Hematopoietic multipotent progenitor cell treated with erythropoietin and hydrocortisone succinate and interleukin-3 and kit ligand, for 6 days (in vitro differentiated cells): Measurements from ENCODE around the gene IGSF21.

Experiments
- DNase-seq: peaks from one replicate; pipeline ENCODE4 v3.0.0-alpha.2; 2015

IGSF21 gene

DNA sequence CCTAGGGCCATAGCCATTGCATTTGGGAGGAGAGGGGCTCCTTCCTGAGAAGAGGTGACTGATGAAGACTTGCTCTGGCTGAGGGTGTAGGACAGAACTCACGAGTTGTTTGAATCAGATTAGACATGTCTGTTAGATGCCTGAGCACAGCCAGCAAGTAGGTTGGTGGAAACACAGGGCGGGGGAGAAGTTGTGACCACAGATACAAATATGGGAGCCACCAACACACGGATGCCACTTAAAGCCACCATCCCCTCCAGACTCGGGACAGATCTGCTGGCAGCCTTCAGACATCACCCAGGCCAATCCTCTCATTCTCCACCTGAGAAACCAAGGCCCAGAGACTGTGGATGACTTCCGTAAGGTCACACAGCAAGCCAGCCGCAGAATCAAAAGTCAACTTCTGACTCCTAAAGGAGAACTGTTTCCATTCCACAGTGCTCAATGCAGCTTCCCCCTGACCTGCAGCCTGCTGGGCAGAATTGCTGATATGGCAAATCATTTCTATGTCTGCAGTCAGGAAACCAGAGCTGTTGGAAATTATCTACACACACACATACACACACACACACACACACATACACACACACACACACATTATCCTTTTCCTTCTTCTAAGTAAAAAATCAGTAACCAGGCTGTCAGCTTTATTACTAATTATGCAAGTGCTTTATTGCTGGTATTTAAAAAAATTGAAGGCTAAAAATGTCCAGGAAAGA lies 196.7 kb downstream of the IGSF21 start:
- no peak for DNase-seq

DNA sequence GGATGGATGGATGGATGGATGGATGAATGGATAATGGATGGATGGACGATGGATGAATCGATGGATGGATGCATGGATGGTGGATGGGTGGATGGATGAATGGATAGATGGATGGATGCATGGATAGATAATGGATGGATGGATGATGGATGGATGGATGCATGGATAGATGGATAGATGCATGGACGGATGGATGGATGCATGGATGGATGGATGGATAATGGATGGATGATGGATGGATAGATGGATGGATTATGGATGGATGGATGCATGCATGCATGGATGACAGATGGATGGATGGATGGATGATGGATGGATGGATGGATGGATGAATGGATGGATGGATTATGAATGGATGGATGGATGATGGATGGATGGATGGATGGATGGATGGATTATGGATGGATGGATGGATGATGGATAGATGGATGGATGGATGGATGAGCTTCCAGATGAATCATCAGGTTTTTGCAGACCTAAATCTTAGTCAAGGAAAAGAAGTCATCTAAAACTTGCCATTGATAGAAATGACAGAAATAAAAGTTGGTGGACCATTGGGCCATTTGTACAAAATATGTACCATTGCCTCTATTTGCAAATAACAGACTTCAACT lies 197.7 kb downstream of the IGSF21 start:
- DNase-seq, result no peak

DNA sequence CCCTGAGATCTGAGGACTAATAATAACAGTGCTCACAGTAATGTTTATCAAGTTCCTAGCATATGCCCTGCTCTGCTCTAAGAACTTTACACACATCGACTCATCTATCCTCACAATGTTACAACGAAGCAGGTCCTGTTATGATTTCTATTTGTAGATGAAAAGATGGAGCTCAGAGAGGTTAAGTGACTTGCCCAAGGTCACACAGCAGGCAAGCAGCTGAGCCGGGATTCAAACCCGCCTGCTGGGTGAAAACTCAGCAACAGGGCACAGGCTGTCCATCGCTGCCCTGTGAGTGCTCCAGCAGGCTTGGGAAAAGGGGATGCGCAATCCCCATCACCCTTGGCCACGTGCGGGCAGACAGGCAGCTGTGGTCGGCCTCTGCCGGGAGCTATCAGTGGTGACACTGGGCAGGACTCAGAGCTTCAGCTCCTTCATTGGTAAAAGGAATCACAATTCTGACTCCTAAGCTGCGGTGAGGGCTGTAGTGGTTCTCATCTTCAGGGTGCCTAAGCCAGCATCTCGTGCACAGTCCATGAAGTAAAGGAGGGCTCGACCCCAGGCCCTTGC lies 199.8 kb downstream of the IGSF21 start:
- DNase-seq, result no peak

DNA sequence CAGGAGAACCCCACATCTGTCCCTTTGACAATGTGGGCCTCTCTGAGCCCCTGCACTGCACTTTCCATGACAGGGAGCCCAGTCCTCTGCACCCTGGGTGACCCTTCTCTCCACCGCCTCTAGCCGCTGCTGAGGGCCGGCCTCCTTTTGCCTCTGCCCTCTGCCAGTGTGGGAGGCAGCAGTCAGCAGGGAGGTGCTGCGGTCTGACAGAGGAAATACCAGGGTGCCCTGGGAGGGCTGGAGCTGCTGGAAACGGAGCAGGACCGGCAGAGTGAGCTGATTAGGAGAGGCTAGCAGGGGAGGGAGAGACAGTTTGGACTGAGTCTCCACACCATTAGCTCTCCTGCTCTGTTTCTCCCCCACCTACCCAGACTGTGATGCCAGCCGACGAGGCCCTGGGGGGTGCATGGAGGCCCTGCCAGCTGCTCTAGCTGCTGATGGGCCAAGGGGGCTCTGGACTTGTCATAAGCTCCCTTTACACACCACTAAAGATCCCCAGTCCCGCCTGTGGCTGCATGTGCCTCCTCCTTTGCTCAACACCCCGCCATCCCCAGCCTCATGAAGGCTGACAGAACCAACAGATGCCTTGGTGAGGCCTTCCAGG lies 202.1 kb downstream of the IGSF21 start:
- no peak for DNase-seq

DNA sequence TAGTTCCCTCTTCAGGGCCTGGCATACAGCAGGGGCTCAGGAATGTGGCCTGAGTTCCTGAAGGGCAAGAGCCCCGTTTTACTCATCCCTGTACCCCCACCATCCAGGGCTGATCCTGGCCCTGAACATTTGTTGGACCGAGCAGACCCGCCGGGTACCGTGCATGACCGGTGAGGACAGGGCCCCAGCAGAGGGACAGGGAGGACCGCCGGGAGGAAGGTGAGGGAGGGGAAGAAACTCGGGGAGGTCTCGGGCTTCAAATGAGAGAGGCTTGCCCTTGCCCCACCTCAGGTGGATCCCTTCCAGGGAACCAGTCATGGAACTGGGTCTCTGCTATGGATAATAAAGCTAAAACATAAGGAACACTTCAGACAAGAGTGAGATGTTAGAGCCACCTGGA lies 205.4 kb downstream of the IGSF21 start:
- DNase-seq, result no peak

DNA sequence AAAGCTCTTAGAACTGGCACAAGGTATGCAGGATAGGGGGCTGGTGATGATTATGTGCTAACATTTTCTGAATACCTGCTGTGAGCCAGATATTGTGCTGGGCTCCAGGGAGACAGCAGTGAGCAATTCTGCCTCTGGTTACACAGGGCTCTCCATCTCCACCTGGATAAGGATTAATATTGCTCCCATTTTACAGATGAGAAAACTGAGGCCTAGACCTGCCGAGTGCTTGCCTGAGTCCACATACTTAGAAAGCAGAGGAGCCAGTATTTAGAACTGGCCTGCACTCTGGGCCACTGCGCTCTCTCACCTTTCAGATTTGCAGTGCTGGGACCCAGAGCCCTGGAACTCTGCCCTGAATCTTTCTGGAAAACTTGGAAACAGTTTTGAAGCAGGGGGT lies 205.9 kb downstream of the IGSF21 start:
- DNase-seq, result no peak

DNA sequence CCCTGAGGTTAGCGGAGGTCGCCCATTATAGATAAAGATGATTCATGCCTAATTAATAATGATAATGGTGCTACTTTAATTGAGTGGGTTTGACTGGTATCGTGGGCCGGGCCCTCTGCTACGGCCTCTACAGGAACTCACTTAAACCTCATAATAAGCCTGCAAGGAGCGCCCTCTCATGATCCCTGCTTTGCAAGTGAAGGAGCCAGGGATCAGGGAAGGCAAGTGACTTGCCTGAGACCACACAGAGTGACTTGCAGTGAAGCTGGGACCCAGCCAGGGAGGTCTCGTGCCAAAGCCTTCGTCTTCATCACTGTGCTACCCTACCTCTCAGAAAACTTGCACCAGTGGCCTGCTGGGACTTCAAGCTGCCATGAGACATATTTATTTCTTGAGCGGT lies 206.8 kb downstream of the IGSF21 start:
- no peak for DNase-seq

DNA sequence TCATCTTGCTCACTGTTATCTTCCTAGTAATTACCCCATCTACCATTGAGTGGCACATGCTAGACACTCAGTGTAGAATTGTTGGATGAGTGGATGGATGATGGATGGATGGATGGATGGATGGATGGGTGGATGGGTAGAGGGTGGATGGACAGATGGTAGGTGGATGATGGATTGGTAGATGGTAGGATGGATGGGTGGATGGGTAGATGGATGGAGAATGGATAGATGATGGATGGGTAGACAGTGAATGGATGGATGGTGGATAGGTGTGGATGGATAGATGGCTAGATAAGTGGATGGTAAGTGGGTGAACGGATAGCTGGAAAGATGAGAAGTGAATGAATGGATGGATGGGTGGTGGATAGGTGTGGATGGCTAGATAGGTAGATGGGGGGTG lies 207.9 kb downstream of the IGSF21 start:
- no peak for DNase-seq

DNA sequence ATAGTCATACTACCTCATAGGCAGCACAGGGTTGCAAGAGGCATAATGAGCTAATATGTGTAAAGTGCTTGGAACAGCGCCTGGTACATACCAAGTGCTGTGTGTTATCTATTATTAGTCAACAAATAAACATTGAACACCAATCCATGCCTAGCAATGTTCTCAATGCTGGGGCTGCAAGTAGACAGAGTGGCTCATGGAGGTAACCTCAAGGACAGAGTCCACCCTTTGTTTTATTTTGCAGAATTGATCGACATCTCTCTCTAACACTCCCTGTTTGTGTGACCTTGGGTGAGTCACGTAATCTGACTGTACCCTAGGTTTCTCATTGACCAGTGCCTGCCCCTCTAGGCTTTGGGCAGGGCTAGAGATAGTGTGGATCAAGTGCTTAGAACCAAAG lies 209.2 kb downstream of the IGSF21 start:
- no peak for DNase-seq

DNA sequence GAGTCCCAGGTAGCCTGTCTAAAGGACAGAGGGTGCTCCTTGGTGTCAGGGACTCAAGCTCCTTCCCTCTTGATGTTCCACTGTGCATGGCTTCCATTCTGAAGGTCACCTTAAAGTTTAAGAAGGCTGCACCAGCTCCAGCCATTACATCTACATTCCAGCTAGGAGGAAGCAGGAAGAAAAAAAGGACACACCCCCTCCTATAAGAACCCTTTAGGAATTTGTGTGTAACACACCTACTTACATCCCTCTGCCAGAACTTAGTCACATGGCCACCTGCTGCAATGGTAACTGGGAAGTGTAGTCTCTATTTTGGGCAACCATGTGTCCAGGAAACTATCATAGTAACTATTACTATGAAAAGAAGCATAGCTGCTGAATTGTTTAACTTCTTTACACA lies 211.5 kb downstream of the IGSF21 start:
- no peak for DNase-seq

DNA sequence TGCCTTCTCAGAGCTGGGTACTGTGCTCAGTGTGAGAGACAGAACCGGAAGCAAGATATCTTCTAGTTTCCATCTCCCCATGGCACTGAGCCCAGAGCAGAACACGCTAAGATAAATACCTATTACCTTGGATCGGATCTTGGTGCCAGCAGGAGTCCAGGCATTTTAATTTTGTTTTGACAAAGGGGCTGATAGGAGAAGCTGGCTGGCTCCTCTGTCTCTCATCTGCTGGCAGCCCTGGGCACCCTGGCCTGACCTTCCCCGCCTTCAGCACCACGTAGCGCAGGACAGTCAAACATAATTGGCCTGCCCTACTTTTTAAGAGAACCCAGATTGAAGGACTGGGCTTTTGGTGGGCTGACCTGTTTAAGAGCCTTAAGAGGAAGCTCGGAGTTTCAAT lies 212.5 kb downstream of the IGSF21 start:
- DNase-seq, result no peak

DNA sequence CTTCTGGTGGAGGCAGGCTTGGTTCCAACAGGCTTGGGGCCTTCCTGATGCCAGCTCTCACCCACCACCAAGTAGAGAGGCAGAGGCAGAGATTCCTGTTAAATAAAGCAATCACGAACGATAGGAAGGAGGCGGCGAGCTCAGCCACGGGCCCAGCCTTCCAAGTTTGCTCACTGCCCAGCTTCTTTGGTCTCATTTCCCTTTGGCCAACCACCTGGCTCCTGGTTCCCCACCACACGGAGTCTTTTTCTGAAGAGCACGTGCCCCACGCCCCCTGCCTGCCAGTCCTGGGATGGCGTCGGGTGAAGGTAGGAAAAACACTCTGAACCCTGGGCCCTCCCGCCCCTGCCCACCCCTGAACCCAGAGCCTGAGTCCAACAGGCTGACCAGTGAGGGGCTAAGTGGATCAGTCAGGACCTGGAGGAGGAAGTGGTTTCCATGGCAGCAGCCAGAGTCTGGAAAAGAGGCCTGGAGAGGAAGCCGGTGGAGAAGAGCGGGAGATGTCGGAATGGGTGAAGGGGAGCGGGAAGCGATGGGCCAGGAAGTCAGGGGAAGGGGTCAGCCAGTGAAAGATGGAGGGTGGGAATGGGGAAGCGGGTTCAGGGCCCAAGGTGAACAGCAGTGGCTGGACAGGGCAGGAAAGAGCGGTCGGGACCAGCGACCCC lies 214.9 kb downstream of the IGSF21 start:
- DNase-seq, result peak; percentile 26

DNA sequence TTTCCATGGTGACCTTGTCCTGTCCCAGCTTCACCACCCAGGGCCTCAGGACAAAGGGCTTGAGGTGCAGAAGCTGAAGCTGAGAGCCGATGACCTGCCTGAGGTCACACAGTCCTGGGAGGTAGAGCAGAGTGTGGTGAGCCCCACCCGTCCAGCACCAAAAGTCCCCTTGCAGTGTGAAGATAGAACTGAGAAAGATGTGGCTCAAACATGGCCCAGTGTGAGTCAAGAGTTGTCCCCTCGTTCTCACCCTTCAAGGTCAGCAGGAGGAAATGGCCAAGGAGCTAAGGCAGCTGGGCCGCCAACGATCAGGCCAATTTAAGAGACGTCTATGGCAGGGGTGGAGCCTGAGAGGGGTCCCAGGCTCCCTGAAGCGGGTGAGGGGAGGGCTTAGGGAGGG lies 215.7 kb downstream of the IGSF21 start:
- no peak for DNase-seq

DNA sequence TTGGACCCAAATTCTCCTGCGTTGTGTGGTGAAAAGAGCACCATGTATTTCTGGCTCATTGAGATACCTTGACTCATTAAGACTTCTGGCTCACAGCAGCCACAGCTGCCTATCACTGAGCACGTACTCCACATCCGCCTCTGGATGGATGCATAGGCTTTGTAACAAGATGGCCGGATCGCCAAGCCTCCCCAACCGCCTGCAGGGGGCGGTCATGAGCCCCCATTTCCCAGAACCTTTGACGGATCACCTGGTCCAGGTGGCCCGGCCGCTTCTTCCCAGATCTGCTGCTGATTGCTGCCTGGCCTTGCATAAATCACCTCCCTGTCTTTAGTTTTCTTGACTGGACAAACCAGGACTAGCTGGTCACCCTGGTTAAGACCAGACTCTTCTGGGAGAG lies 216.6 kb downstream of the IGSF21 start:
- DNase-seq, result no peak

DNA sequence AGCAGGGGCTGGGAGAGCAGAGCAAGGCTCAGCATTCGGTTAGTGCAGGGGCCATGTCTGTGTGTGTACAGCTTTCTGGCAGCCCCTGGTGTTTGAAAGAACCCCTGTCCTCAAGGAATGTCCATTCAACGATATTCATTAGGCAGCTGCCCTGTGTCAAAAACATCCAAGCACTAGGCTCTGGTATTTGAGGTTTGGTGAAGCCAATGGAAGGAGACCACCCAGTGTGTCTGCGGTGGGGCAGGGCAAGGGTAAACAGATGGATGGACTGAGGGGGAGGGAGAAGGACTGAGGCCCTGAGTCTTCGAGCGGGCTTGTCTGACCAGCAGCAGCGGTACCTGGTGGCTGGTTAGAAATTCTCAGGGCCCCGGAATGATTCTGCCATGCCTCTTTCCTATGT lies 217.5 kb downstream of the IGSF21 start:
- DNase-seq, result no peak

DNA sequence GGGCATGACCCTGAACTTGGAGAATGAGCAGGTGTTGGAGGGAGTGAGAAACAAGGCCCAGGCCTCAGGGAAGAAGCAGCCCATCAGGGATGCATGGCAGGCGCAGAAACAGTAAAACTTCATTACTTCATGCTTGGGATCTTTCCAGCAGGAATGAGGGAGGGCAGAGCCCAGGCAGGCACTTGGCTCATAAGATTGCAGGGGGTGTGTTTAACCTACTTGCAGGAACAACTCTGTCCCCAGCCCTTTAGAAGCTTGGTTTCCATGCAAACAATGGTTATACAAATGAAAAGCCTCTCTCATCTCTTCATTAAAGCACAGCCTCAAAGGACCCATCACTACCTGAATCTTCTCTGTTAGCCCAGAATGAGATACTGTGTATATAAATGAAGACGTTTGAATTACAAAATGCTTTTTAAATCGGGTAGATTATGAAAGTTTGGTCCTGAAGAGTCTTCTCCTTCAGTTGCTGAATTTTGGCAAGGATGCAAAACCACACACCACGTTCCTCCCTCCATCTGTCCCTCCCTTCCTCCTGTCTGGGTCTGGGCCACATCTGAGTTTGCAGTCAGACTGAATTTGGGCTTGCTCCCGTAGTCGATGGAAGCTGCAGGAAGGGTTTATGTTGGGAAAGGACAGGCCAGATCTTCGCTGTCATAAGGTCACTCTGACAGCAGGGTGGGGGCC lies 218.8 kb downstream of the IGSF21 start:
- no peak for DNase-seq

DNA sequence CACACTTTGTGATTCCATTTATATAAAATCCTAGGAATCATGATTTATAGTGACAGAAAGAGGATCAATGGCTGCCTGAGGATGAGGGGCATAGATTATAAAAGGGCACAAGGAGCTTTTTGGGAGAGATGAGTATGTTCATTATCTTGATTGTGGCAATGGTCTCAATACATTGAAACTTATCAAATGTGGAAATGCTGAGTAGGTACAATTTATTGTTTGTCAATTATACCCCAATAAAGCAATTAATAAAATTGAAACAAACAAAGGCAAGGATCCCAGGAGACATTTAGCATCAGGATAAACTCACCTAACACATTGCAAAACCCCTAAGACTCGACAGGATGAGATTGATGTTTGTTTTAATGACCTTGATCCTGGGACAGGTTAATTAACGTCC lies 220.1 kb downstream of the IGSF21 start:
- no peak for DNase-seq

DNA sequence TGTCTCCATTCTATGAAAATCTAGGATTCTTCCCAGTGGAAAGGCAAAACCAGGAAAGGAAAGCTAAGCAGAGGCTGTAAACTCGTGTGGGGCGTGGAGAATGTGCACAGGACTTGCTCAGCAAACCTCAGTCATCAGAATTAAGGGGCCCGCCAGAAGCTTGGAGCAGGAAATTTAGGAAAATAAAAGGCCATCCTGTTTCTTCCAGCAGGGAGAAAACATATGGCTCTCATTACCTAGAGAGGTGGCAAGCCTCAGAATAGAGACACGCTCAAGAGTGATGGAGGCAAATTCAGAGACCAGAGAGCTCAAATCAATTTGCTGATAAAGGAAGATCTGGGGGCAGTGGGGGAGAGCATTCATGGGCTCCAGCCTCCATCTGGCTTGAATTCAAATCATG lies 221.2 kb downstream of the IGSF21 start:
- DNase-seq, result no peak

DNA sequence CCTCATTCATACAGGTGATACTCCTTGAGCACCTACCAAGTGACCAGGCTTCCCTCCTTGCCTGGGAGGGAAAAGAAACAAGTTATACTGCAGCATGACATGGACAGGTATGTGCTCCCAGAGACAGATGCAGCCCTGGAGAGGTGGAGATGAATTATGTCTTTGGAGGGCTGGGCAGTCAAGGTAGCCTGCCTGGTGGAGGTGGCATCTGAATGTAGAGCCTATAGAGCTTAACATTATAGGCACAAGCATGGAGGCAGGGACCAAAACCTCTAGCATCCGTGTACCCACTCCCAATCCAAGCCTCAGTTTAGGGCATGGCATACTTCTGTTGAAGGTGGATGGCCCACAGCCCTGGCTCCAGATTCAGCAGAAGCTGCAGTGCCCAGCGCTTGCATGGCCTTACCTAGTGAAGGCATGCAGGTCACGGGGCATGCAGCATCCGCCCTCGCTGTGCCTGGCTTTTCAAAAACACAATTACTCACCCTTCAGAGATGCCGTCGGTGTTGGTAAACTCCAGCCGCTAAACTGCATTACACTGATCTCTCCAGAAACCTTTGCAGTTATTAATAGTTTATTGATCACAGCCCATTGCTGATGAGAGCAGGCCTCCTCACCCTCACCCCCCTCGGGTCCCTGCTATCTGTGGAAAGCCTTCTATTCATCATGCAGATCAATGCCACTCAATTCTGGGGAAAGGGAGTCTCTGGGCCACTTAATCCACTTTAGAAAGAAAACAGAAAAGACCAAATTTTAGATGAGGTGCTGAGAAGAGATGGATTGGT lies 222.1 kb downstream of the IGSF21 start:
- no peak for DNase-seq

DNA sequence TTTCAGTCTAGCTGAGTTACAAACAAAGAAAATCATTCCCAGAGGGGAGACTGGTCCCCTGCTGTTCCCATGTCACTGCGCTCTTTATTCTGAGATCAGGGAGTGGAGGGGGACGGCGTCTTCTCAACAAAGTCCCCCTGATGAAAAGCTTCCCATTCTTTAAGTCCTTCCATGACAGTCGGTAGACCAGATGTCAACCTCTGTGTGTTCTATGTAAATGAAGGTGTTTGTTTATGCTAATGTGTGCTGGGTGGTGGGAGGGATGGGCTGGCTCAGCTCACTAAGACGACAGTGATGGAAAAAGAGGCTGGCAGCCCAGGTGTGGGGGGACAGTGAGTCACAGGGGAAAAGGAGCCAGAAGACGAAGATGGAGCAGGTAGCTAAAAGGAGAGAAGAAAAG lies 225.0 kb downstream of the IGSF21 start:
- DNase-seq, result no peak

DNA sequence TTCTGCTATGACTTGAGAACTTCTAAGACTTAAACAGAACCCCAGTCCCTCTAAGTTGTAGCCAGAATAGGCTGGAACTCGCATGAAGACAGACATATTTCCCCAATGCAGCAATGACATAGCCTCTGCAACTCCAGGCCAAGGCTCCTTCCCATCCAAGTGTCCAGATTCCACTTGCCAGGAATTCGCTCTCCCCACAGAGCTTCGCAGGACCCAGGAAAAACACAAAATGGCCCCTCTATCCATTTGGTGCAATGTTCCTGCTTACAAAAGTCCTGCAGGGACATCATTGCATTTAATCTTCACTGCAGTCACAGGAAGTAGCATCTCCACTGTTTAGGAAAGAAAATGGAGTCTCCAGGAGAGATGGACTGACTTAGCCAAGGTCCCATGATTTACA lies 225.6 kb downstream of the IGSF21 start:
- no peak for DNase-seq

DNA sequence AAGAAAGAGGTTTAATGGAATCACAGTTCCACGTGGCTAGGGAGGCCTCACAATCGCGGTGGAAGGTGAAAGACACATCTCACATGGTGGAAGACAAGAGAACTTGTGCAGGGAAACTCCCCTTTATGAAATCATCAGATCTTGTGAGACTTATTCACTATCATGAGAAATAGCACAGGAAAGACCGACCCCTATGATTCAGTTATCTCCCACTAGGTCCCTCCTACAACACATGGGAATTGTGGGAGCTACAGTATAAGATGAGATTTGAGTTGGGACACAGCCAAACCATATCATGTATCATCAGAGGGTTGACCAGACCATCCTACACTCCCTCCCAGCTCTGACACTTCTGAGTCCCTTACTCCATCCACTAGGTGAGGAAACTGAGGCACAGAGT lies 229.2 kb downstream of the IGSF21 start:
- no peak for DNase-seq
